Kasumi-1 (cell line): ENCODE results near the gene DNAAF6.

Experiments
- DNase-seq, 2 experiments: peaks; one replicate each; lab custom pipeline; 2025; lab: John Stamatoyannopoulos, UW

DNAAF6 gene

GRCh38 chrX:107293056-107293455, 86.6 kb downstream of the DNAAF6 start:
- no peak for DNase-seq
